Activated naive CD4-positive, alpha-beta T cell treated with anti-CD3 and anti-CD28 coated beads, Interleukin-2, amount 50 U/mL, for 24 hours (primary cell): ENCODE data around the gene PROK1.
"Not testable (repeated sequence)": the region's sequence is repeated elsewhere in the genome, so short reads cannot be mapped to it uniquely, and the experiment has no call there.

Source experiments
- H3K27ac Mint-ChIP-seq: one replicate; pipeline ENCODE4 v1.8.0; 2021; ENCODE audit warnings: mild to moderate bottlenecking, mixed read lengths
- H3K27me3 Mint-ChIP-seq: one replicate; pipeline ENCODE4 v1.8.0; 2021; ENCODE audit warnings: mixed read lengths
- H3K36me3 Mint-ChIP-seq: one replicate; pipeline ENCODE4 v1.8.0; 2021; ENCODE audit warnings: mixed read lengths
- H3K4me1 Mint-ChIP-seq: one replicate; pipeline ENCODE4 v1.8.0; 2021; ENCODE audit warnings: mixed read lengths
- H3K4me3 Mint-ChIP-seq: one replicate; pipeline ENCODE4 v1.8.0; 2021; ENCODE audit warnings: mild to moderate bottlenecking, mixed read lengths
- H3K9me3 Mint-ChIP-seq: one replicate; pipeline ENCODE4 v1.8.0; 2021; ENCODE audit warnings: mixed read lengths

PROK1 gene

GRCh38 chr1:110425612-110426152, 25.3 kb upstream of the PROK1 start:
- H3K36me3 Mint-ChIP-seq: no peaks in the 10 kb centered on the region
- H3K27ac Mint-ChIP-seq: no peak overlapping the region
- no peaks in the 10 kb centered on the region for H3K27me3 Mint-ChIP-seq
- no peaks in the 10 kb centered on the region for H3K9me3 Mint-ChIP-seq
- no peak overlapping the region for H3K4me3 Mint-ChIP-seq
- H3K4me1 Mint-ChIP-seq: no peaks in the 10 kb centered on the region

GRCh38 chr1:110426854-110427253, 24.1 kb upstream of the PROK1 start:
- no peaks in the 10 kb centered on the region for H3K27me3 Mint-ChIP-seq
- H3K9me3 Mint-ChIP-seq: no peaks in the 10 kb centered on the region
- H3K4me3 Mint-ChIP-seq: no peak overlapping the region
- H3K36me3 Mint-ChIP-seq: no peaks in the 10 kb centered on the region
- no peak overlapping the region for H3K27ac Mint-ChIP-seq
- no peaks in the 10 kb centered on the region for H3K4me1 Mint-ChIP-seq

- H3K4me3 Mint-ChIP-seq: no peak overlapping the region
- no peaks in the 10 kb centered on the region for H3K36me3 Mint-ChIP-seq
- no peaks in the 10 kb centered on the region for H3K9me3 Mint-ChIP-seq
- H3K27me3 Mint-ChIP-seq: no peaks in the 10 kb centered on the region
- no peaks in the 10 kb centered on the region for H3K4me1 Mint-ChIP-seq
- H3K27ac Mint-ChIP-seq: no peak overlapping the region
Measured at GRCh38 chr1:110428946-110429345, 22.0 kb upstream of the PROK1 start.

GRCh38 chr1:110430366-110430765, 20.6 kb upstream of the PROK1 start:
- Mint-ChIP-seq H3K9me3 (no peaks in the 10 kb centered on the region), H3K36me3 (no peaks in the 10 kb centered on the region), H3K27ac (no peak overlapping the region), H3K4me3 (no peak overlapping the region), H3K27me3 (no peaks in the 10 kb centered on the region), H3K4me1 (no peaks in the 10 kb centered on the region)

- no peaks in the 10 kb centered on the region for H3K4me1 Mint-ChIP-seq
Measured at GRCh38 chr1:110430901-110431300, 20.0 kb upstream of the PROK1 start.

GRCh38 chr1:110433213-110433612, 17.7 kb upstream of the PROK1 start:
- Mint-ChIP-seq H3K27me3 (no peaks in the 10 kb centered on the region), H3K4me1 (no peaks in the 10 kb centered on the region), H3K27ac (no peak overlapping the region), H3K9me3 (no peaks in the 10 kb centered on the region), H3K4me3 (no peak overlapping the region), H3K36me3 (no peaks in the 10 kb centered on the region)

More at GRCh38 chr1:110430901-110431300, 20.0 kb upstream of the PROK1 start:
- no peaks in the 10 kb centered on the region for H3K36me3 Mint-ChIP-seq
- H3K9me3 Mint-ChIP-seq: no peaks in the 10 kb centered on the region
- H3K27ac Mint-ChIP-seq: no peak overlapping the region
- H3K4me3 Mint-ChIP-seq: no peak overlapping the region
- no peaks in the 10 kb centered on the region for H3K27me3 Mint-ChIP-seq

- Mint-ChIP-seq H3K27me3 (no peaks in the 10 kb centered on the region), H3K4me1 (no peaks in the 10 kb centered on the region), H3K4me3 (no peak overlapping the region), H3K27ac (no peak overlapping the region), H3K9me3 (no peaks in the 10 kb centered on the region), H3K36me3 (no peaks in the 10 kb centered on the region)
Measured at GRCh38 chr1:110433803-110434202, 17.1 kb upstream of the PROK1 start.

- H3K4me3 Mint-ChIP-seq: no peak overlapping the region
- H3K27ac Mint-ChIP-seq: no peak overlapping the region
- no peaks in the 10 kb centered on the region for H3K27me3 Mint-ChIP-seq
- no peaks in the 10 kb centered on the region for H3K4me1 Mint-ChIP-seq
- no peaks in the 10 kb centered on the region for H3K36me3 Mint-ChIP-seq
- no peaks in the 10 kb centered on the region for H3K9me3 Mint-ChIP-seq
Measured at GRCh38 chr1:110434946-110435345, 16.0 kb upstream of the PROK1 start.

- Mint-ChIP-seq H3K4me1 (no peaks in the 10 kb centered on the region), H3K4me3 (no peak overlapping the region), H3K27me3 (no peaks in the 10 kb centered on the region), H3K36me3 (no peaks in the 10 kb centered on the region), H3K9me3 (no peaks in the 10 kb centered on the region), H3K27ac (no peak overlapping the region)
Measured at GRCh38 chr1:110436635-110437034, 14.3 kb upstream of the PROK1 start.

GRCh38 chr1:110437645-110438299, 13.2 kb upstream of the PROK1 start:
- H3K9me3 Mint-ChIP-seq, H3K36me3 Mint-ChIP-seq, H3K27ac Mint-ChIP-seq, H3K4me1 Mint-ChIP-seq, H3K4me3 Mint-ChIP-seq, H3K27me3 Mint-ChIP-seq: not testable (repeated sequence)

GRCh38 chr1:110438893-110439292, 12.1 kb upstream of the PROK1 start:
- H3K9me3 Mint-ChIP-seq: no peaks in the 10 kb centered on the region
- no peaks in the 10 kb centered on the region for H3K4me1 Mint-ChIP-seq
- no peaks in the 10 kb centered on the region for H3K36me3 Mint-ChIP-seq
- H3K27ac Mint-ChIP-seq: no peak overlapping the region
- H3K4me3 Mint-ChIP-seq: no peak overlapping the region
- H3K27me3 Mint-ChIP-seq: no peaks in the 10 kb centered on the region

- not testable (repeated sequence) for H3K36me3 Mint-ChIP-seq, H3K9me3 Mint-ChIP-seq, H3K27me3 Mint-ChIP-seq, H3K4me1 Mint-ChIP-seq, H3K27ac Mint-ChIP-seq, H3K4me3 Mint-ChIP-seq
Measured at GRCh38 chr1:110439873-110440272, 11.1 kb upstream of the PROK1 start.

- H3K4me3 Mint-ChIP-seq: no peak overlapping the region
- H3K4me1 Mint-ChIP-seq: no peaks in the 10 kb centered on the region
- no peaks in the 10 kb centered on the region for H3K9me3 Mint-ChIP-seq
- H3K27me3 Mint-ChIP-seq: no peaks in the 10 kb centered on the region
- no peaks in the 10 kb centered on the region for H3K36me3 Mint-ChIP-seq
- no peak overlapping the region for H3K27ac Mint-ChIP-seq
Measured at GRCh38 chr1:110440877-110441276, 10.1 kb upstream of the PROK1 start.

- Mint-ChIP-seq H3K36me3 (no peaks in the 10 kb centered on the region), H3K4me3 (no peak overlapping the region), H3K9me3 (no peaks in the 10 kb centered on the region), H3K27ac (no peak overlapping the region), H3K4me1 (no peaks in the 10 kb centered on the region), H3K27me3 (no peaks in the 10 kb centered on the region)
Measured at GRCh38 chr1:110441888-110442287, 9.1 kb upstream of the PROK1 start.

- no peaks in the 10 kb centered on the region for H3K36me3 Mint-ChIP-seq
- H3K4me3 Mint-ChIP-seq: no peak overlapping the region
- H3K27me3 Mint-ChIP-seq: no peaks in the 10 kb centered on the region
- no peaks in the 10 kb centered on the region for H3K4me1 Mint-ChIP-seq
- no peak overlapping the region for H3K27ac Mint-ChIP-seq
- no peaks in the 10 kb centered on the region for H3K9me3 Mint-ChIP-seq
Measured at GRCh38 chr1:110443451-110443850, 7.5 kb upstream of the PROK1 start.

- H3K9me3 Mint-ChIP-seq: no peaks in the 10 kb centered on the region
- no peaks in the 10 kb centered on the region for H3K4me1 Mint-ChIP-seq
- H3K36me3 Mint-ChIP-seq: no peaks in the 10 kb centered on the region
- H3K27ac Mint-ChIP-seq: no peak overlapping the region
- no peak overlapping the region for H3K4me3 Mint-ChIP-seq
- H3K27me3 Mint-ChIP-seq: no peaks in the 10 kb centered on the region
Measured at GRCh38 chr1:110444561-110444960, 6.4 kb upstream of the PROK1 start.
